Activated naive CD4-positive, alpha-beta T cell treated with anti-CD3 and anti-CD28 coated beads, Interleukin-2, amount 10 ng/mL, durations not matched to agents 7 days and 5 days (primary cell): ENCODE data around the gene TEX22.

Experiments used
- CTCF ChIA-PET: fragments of 350-600 bp; sonication (Branson Sonifier 250); formaldehyde crosslinking; loops from one replicate; lab custom pipeline; 2021; ENCODE audit warnings: antibody characterized with exemption; lab: Charles Lee
- DNase-seq: peaks from one replicate; pipeline ENCODE4 v3.0.0-alpha.2; 2020
- H3K27ac Mint-ChIP-seq: one replicate; pipeline ENCODE4 v1.8.0; 2021; ENCODE audit warnings: mild to moderate bottlenecking, moderate library complexity, mixed read lengths
- H3K27me3 Mint-ChIP-seq: one replicate; pipeline ENCODE4 v1.8.0; 2021; ENCODE audit warnings: mild to moderate bottlenecking, mixed read lengths
- H3K36me3 Mint-ChIP-seq: one replicate; pipeline ENCODE4 v1.8.0; 2021; ENCODE audit warnings: mixed read lengths
- H3K4me1 Mint-ChIP-seq: one replicate; pipeline ENCODE4 v1.8.0; 2021; ENCODE audit warnings: mixed read lengths
- H3K4me3 Mint-ChIP-seq: one replicate; pipeline ENCODE4 v1.8.0; 2021; ENCODE audit warnings: mild to moderate bottlenecking, moderate library complexity, mixed read lengths
- H3K9me3 Mint-ChIP-seq: one replicate; pipeline ENCODE4 v1.8.0; 2021; ENCODE audit warnings: mixed read lengths

The TEX22 gene

DNA sequence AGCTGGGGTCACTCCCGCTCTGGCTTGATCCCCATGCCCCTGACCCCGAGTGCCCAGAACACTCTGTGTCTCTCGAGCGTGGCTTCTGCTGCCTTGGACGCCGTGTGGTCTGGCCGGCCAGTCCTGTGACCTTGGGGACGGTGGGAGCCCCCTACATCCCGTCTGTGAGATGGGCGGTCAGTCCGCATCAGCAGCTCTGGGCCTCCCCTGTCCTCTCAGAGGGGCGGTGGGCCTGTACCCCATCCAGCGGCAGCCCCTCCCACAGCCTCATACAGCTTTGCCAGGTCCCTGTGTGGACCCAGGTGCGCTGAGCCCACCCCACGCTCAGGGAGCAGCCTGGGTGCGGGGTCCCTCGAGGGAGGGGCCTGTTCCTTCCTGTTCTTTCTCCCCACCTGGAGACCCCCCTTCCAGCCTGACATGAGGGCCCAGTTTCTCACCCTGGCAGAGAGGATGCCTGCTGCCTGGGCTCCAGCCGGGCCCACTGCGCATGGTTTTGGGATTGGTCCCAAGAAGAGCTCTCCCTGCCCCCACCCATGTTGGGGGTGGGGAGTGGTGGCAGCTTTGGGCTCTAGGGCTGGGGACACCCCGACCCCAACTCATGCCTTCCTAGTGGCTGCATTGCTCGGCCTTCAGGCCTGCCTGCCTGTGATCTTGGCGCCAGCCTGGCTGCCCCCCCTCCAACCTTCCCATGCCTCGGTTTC, 22.8 kb downstream of the TEX22 start:
- CTCF ChIA-PET: interaction anchor here (1.1 to 1.9 kb wide), 2 partner anchors 18 to 69 kb away, joined by 3 to 4 read pairs; no protein-coding TSS in a partner anchor
- H3K9me3 Mint-ChIP-seq: no peaks in the 10 kb centered on the region
- peaks cover 15% of the 10 kb centered on the region for H3K27me3 Mint-ChIP-seq
- peaks cover 36% of the 10 kb centered on the region for H3K4me1 Mint-ChIP-seq
- peak overlapping the region; percentile 83 for H3K27ac Mint-ChIP-seq
- no peak for DNase-seq
- H3K36me3 Mint-ChIP-seq: peaks cover 7% of the 10 kb centered on the region
- peak overlapping the region; percentile 85 for H3K4me3 Mint-ChIP-seq

DNA sequence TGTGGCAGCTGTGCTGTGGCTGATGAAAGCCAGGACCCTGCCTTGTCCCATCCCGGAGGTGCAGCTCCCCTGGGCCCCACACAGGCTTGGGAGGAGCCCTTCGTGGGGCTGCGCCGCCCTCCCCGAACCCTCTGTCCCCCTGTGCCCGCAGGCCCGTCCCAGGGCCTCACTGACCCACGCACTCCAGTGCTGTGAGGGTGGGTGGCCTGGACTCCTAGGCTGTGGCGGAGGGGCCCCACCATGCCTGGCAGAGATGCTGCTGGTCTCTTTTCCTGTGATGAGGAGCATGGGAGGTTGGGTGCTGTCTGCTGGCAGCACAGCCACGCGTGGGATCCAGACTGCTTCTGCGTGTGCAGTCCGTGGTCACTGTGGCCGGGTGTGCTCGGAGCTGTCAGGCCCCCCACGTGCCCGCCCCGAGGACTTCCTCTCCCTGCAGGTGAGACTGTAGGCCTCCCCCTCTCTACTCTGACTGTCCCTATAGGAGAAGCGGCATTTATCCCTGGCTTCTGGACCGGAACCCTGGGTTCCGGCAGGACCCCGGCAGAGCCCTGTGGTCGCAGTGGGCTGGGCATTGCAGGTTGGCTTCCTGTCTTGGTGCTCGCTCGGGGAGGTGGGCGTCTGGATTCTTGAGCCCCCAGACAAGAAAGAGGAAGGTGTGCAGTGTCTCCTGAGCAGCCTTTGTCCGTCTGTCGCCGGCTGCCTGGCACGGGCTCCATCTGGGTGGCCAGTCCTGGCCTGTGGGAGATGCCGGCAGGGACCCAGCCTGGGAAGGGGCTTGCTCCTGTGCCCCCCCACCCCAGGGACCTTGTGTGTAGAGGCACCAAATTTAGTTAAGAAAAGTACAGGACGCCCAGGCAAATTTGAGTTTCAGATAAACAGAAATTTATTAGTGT, 23.6 kb downstream of the TEX22 start:
- Mint-ChIP-seq H3K4me3 (peak overlapping the region; percentile 85), H3K4me1 (peaks cover 38% of the 10 kb centered on the region), H3K9me3 (no peaks in the 10 kb centered on the region), H3K27ac (peak overlapping the region; percentile 58), H3K36me3 (peaks cover 7% of the 10 kb centered on the region), H3K27me3 (peaks cover 15% of the 10 kb centered on the region)
- CTCF ChIA-PET: interaction anchor here (1.1 to 1.9 kb wide), 2 partner anchors 19 to 68 kb away, joined by 3 to 4 read pairs; no protein-coding TSS in a partner anchor
- no peak for DNase-seq

DNA sequence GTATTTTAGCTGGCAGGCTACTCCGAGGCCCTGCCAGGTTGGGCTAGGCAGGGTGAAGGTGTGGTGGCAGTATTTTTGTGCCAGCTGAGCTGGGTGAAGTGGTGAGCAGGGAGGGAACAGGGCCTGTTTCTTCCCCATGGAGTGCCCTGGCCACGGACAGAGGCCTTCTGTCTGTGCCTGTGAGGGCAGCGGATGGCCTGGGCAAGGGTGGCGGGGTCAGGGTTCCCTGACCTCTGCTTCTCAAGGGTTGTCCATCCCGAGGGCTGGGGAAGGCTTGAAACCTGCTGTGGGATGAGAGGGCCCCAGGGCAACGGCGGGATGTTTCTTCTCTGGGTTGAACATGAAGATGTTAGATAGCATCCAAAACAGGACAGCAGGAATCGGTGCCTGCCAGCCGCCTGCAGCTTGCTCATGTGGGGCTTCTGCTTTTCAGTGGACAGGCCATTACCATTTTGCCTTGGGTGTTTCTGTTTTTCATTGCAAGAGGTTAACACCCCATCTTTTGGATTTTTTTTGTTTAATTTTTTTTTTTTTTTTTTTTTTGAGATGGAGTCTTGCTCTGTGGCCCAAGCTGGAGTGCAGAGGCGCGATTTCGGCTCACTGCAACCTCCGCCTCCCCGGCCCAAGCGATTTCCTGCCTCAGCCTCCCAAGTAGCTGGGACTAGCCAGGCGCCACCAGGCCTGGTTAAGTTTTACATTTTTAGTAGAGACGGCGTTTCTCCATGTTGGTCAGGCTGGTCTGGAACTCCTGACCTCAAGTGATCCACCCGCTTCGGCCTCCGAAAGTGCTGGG, 24.6 kb downstream of the TEX22 start:
- Mint-ChIP-seq H3K4me3 (no peak overlapping the region), H3K9me3 (no peaks in the 10 kb centered on the region), H3K4me1 (peaks cover 41% of the 10 kb centered on the region), H3K27ac (no peak overlapping the region), H3K27me3 (peaks cover 12% of the 10 kb centered on the region), H3K36me3 (peaks cover 11% of the 10 kb centered on the region)
- CTCF ChIA-PET: interaction anchor here (1.9 kb wide), 1 partner anchor 67 kb away, joined by 4 read pairs; no protein-coding TSS in a partner anchor
- no peak for DNase-seq

DNA sequence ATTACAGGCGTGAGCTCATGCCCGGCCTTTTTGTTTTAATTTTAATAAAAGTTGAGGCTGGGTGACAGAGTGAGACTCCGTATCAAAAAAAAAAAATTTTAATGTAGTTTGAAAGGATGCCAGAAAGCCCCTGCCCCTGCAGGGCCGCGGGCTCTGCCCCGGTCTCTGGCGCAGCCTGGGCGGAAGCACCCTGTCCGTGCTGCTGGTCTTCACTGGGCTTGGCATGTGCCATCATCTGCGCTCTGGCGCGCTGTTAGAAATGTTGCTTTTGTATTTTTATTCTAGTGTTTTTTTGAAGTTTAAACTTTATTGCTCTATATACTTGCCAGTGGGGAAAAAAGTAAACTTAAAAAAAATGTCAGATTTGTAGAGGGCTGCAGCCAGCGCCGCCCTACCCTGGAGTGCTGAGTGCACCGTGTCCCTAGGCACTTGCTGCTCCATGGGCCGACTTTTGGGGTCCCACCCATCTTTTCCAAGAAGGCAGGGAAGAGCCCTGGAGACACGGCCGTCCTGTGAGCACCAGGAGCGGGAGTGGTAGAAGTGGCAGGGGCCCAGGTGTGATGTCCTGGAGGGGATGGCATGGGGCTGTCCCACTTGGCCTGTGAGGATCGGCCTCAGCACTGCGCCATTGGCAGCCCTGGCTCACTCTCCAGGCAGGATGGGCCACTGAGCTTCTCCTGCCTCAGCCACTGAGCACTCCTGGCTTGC, 25.3 kb downstream of the TEX22 start:
- no peaks in the 10 kb centered on the region for H3K9me3 Mint-ChIP-seq
- H3K27ac Mint-ChIP-seq: no peak overlapping the region
- peaks cover 42% of the 10 kb centered on the region for H3K4me1 Mint-ChIP-seq
- CTCF ChIA-PET: interaction anchor here (1.9 kb wide), 1 partner anchor 66 kb away, joined by 4 read pairs; no protein-coding TSS in a partner anchor
- no peak overlapping the region for H3K4me3 Mint-ChIP-seq
- H3K27me3 Mint-ChIP-seq: peaks cover 4% of the 10 kb centered on the region
- H3K36me3 Mint-ChIP-seq: peaks cover 15% of the 10 kb centered on the region
- DNase-seq: no peak

DNA sequence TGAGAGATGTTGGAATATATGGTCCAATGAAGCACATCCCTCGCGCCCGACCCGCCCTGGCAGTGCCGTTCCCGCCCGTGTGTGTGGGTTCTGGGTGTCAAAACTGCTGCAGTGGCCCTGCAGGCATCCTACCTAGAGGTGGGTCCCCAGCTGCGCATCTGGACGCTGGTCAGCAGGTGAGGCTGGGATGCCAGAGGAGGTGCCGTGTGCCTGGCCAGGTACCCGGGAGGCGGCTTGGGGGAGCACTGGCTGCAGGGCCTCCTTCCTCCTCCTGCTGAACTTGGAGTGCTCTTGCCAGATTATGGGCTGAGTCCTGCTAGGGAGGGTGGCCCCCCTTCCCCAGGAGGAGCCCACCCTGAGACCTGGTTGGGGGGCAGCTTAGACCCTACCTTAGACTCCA, 26.5 kb downstream of the TEX22 start:
- Mint-ChIP-seq H3K27ac (peak overlapping the region; percentile 19), H3K36me3 (peaks cover 15% of the 10 kb centered on the region), H3K27me3 (no peaks in the 10 kb centered on the region), H3K4me3 (no peak overlapping the region), H3K4me1 (peaks cover 35% of the 10 kb centered on the region), H3K9me3 (no peaks in the 10 kb centered on the region)
- no peak for DNase-seq
- CTCF ChIA-PET: no interaction called here

DNA sequence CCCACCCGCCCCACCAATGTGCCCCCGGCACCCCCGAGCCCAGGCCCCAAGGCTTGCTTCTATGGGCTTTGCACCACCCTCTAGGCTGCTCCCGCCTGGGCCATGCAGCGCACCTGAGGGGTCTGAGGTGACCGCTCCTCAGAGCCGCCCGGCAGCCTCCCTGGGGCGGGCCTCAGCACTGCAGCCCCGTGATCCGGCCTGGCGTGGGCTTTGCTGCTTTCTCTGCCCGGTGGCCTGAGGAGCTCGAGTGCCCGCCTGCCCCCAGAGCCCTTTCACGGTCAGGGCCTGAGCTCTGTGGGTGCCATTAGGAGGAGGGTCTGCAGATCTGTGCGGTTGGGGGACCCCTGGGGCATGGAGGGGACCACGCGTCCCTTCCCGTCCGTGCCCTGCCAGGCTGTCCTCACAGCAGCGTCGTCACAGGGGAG, 27.5 kb downstream of the TEX22 start:
- H3K36me3 Mint-ChIP-seq: peaks cover 23% of the 10 kb centered on the region
- no peaks in the 10 kb centered on the region for H3K27me3 Mint-ChIP-seq
- no peaks in the 10 kb centered on the region for H3K9me3 Mint-ChIP-seq
- no peak for DNase-seq
- H3K27ac Mint-ChIP-seq: no peak overlapping the region
- no peak overlapping the region for H3K4me3 Mint-ChIP-seq
- peaks cover 33% of the 10 kb centered on the region for H3K4me1 Mint-ChIP-seq
- CTCF ChIA-PET: no interaction called here

DNA sequence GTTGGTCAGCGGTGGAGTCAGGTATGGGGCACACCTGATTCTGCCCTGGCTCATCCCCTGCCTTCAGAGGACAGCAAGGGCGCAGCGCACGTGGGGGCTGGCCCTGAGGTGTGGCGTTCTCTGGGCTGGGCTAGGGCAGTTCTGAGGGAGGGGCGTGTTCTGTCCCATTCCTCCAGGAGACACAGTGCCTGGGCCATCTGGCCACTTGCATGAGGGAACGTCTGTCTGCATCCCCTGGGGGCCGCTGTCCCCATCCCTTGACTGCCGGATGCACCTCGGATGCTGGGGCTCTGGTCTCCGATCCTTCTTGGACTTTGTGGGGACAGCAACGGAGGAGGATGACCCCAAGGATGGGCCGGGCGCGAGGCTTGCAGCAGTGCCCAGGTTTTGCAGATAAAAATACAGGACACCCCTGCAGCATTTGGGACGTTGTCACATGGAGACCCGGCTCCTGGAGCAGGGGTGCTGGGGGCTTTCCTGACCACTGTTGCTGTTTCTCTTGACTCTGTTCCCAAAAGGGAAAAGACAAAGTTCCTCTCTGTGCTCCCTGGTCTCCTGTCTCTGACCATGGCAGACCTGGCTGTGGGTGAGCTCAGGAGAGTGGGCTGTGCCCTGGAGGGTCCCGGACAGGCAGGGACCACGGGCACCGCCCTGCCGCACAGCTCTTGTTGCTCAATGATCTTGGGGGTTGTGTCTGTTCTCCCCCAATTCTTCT, 28.2 kb downstream of the TEX22 start:
- Mint-ChIP-seq H3K4me1 (peaks cover 26% of the 10 kb centered on the region), H3K27ac (no peak overlapping the region), H3K27me3 (no peaks in the 10 kb centered on the region), H3K4me3 (no peak overlapping the region), H3K9me3 (peaks cover 3% of the 10 kb centered on the region), H3K36me3 (peaks cover 28% of the 10 kb centered on the region)
- DNase-seq: no peak
- CTCF ChIA-PET: no interaction called here

DNA sequence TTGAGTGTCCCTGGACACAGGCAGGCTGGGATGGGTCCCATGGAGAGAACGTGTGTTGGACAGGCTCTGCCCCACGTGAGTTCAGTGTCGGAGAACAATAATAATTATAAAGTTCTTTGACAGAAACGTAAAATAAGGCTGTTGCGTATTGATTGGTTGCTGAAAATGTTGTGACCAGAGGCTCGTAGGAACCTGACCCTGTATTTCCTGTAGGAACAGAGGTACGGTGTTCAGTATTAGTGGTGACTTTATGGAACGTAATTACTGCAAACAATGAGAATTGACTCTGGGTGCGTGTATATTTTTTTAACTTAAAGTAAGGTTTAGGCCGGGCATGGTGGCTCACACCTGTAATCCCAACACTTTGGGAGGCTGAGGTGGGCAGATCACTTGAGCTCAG, 29.1 kb downstream of the TEX22 start:
- DNase-seq: no peak
- CTCF ChIA-PET: no interaction called here
- peaks cover 17% of the 10 kb centered on the region for H3K4me1 Mint-ChIP-seq
- H3K9me3 Mint-ChIP-seq: peaks cover 3% of the 10 kb centered on the region
- no peaks in the 10 kb centered on the region for H3K27me3 Mint-ChIP-seq
- H3K4me3 Mint-ChIP-seq: no peak overlapping the region
- peaks cover 22% of the 10 kb centered on the region for H3K36me3 Mint-ChIP-seq
- no peak overlapping the region for H3K27ac Mint-ChIP-seq

DNA sequence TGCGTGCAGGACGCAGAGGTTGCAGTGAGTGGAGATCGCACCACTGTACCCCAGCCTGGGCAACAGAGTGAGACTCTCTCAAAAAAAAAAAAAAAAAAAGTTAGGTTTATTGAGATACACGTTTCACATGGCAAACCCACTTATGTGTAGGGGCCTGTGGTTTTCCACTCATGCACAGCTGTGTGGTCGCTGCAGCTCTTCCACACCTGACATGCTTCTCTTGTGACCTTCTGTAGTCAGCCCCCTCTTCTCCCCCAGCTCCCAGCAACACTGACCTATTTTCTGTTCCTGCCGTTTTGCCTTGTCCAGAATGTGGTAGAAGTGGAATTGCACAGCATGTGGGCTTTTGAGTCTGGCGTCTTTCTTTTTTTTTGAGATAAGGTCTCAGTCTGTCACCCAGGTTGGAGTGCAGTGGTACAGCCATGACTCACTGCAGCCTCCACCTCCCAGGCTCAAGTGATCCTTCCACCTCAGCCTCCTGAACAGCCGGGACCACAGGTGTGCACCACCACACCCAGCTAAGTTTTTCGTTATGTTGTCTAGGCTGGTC, 29.7 kb downstream of the TEX22 start:
- Mint-ChIP-seq H3K9me3 (peaks cover 3% of the 10 kb centered on the region), H3K4me1 (peaks cover 12% of the 10 kb centered on the region), H3K27me3 (no peaks in the 10 kb centered on the region), H3K27ac (no peak overlapping the region), H3K4me3 (no peak overlapping the region), H3K36me3 (peaks cover 22% of the 10 kb centered on the region)
- CTCF ChIA-PET: no interaction called here
- no peak for DNase-seq

DNA sequence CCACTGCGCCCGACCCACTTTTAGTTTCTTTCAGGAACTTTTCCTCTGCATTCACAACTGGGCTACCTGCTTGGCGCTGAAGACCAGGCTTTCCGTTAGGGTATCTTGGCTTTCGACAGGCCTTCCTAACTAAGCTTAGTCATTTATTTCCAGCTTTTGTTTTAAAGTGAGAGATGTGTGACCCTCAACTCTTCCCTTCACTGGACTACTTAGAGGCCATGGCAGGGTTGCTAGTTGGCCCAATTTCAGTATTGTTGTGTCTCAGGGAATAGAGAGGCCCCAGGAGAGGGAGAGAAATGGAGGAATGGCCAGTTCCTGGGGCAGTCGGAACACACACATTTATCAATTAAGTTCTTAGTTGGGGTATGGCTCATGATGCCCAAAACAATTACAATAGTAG, 31.7 kb downstream of the TEX22 start:
- DNase-seq: no peak
- peaks cover 3% of the 10 kb centered on the region for H3K9me3 Mint-ChIP-seq
- no peak overlapping the region for H3K4me3 Mint-ChIP-seq
- H3K27me3 Mint-ChIP-seq: no peaks in the 10 kb centered on the region
- H3K4me1 Mint-ChIP-seq: peaks cover 13% of the 10 kb centered on the region
- CTCF ChIA-PET: interaction anchor here (1.1 kb wide), 1 partner anchor 18 kb away, joined by 3 read pairs; no protein-coding TSS in a partner anchor
- peaks cover 25% of the 10 kb centered on the region for H3K36me3 Mint-ChIP-seq
- H3K27ac Mint-ChIP-seq: no peak overlapping the region

DNA sequence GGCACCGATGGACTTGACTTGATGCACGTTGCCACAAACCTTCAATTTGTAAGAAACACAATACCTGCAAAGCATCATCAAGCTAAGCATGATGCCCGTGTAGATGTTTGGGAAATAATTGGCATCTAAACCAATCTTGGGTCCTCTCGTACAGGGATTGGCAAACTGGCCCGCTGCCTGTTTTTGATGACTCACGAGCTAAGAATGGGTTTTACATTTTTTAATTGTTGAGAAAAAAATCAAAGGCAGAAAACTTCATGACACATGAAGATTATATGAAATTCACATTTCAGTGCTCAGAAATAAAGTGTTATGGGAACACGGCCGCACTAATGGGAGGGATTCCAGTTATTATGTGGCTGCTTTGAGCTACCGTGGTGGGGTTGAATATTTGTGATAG, 32.2 kb downstream of the TEX22 start:
- no peaks in the 10 kb centered on the region for H3K27me3 Mint-ChIP-seq
- no peak for DNase-seq
- CTCF ChIA-PET: interaction anchor here (1.1 to 1.2 kb wide), 2 partner anchors 18 to 60 kb away, joined by 3 to 4 read pairs; no protein-coding TSS in a partner anchor
- H3K9me3 Mint-ChIP-seq: peaks cover 3% of the 10 kb centered on the region
- peaks cover 25% of the 10 kb centered on the region for H3K36me3 Mint-ChIP-seq
- H3K4me1 Mint-ChIP-seq: peaks cover 13% of the 10 kb centered on the region
- H3K27ac Mint-ChIP-seq: no peak overlapping the region
- no peak overlapping the region for H3K4me3 Mint-ChIP-seq

DNA sequence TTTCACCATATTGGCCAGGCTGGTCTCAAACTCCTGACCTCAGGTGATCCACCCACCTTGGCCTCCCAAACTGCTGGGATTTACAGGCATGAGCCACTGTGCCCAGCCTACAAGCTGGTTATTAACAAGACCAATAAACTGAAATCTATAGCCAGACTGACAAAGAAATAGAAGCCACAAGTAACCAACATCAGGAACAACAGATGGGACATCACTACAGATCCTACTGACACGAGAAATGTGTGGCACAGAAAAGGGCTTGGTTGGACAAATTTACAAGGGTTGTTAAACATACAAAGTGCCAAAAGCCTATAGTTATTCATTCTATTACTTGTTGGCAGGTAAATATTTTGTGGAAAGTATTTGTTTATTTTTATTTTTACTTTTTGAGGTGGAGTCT, 32.9 kb downstream of the TEX22 start:
- Mint-ChIP-seq H3K4me1 (peaks cover 13% of the 10 kb centered on the region), H3K36me3 (peaks cover 26% of the 10 kb centered on the region), H3K27me3 (no peaks in the 10 kb centered on the region), H3K27ac (no peak overlapping the region), H3K9me3 (peaks cover 3% of the 10 kb centered on the region), H3K4me3 (no peak overlapping the region)
- no peak for DNase-seq
- CTCF ChIA-PET: interaction anchor here (1.1 to 1.2 kb wide), 2 partner anchors 17 to 61 kb away, joined by 3 to 4 read pairs; no protein-coding TSS in a partner anchor
